ENCODE results near the gene TOM1L2.

TOM1L2 gene

DNA sequence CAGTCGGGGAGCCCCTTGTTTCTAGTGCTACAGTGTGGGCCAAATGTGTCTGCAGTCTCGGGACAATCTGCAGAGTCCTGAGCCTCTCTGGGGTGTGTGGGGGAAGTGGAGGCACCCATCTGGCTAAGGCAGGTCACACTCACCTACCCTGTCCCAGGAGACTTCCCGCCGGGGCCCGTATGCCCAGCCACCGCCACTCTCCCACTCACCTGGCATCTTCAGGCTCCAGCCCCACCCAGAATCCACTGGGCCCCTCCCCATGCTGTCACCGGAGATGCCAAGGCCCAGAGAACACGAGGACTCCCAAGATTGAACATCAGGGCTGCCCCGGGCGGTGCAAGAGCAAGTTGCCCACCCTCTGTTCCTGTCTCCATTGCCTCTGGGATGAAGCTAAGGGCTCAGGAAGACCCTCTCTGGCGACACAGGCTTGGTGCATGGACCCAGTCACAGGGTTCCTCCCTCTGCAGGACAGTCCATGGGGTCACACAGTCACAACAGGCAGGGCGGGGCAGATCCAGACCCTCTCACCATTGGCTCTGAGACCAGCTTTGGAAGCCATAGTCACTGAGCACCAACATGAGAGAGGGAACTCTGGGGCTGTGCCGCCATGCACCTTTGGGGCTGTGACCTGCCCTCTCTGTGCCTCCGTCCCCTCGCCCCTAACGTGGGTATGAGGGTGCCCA lies 173.5 kb downstream of the TOM1L2 start:
- DNase-seq: no peak

DNA sequence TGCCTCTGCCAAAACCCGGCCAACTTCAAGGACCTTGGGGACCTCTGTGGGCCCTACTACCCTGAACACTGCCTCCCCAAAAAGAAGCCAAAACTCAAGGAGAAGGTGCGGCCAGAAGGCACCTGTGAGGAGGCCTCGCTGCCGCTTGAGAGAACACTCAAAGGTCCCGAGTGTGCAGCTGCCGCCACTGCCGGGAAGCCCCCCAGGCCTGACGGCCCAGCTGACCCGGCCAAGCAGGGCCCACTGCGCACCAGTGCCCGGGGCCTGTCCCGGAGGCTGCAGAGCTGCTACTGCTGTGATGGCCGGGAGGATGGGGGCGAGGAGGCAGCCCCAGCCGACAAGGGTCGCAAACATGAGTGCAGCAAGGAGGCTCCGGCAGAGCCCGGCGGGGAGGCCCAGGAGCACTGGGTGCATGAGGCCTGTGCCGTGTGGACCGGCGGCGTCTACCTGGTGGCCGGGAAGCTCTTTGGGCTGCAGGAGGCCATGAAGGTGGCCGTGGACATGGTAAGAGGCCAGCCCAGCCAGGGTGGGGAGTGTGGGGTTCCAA lies 174.1 kb downstream of the TOM1L2 start:
- no peak for DNase-seq

DNA sequence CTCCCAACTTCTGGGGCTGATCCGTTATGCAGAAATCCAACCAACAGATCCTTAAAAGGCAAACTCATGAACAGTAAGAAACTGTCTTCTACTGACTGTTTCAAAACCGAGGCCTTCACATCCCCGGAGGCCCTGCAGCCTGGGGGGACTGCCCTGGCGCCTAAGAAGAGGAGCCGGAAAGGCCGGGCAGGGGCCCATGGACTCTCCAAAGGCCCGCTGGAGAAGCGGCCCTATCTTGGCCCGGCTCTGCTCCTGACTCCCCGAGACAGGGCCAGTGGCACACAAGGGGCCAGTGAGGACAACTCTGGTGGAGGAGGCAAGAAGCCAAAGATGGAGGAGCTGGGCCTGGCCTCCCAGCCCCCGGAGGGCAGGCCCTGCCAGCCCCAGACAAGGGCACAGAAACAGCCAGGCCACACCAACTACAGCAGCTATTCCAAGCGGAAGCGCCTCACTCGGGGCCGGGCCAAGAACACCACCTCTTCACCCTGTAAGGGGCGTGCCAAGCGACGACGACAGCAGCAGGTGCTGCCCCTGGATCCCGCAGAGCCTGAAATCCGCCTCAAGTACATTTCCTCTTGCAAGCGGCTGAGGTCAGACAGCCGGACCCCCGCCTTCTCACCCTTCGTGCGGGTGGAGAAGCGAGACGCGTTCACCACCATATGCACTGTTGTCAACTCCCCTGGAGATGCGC lies 174.9 kb downstream of the TOM1L2 start:
- DNase-seq: no peak

DNA sequence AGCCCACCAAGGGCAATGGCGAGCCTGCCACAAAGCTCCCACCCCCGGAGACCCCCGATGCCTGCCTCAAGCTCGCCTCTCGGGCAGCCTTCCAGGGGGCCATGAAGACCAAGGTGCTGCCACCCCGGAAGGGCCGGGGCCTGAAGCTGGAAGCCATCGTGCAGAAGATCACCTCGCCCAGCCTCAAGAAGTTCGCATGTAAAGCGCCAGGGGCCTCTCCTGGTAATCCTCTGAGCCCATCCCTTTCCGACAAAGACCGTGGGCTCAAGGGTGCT lies 175.5 kb downstream of the TOM1L2 start:
- DNase-seq: no peak

DNA sequence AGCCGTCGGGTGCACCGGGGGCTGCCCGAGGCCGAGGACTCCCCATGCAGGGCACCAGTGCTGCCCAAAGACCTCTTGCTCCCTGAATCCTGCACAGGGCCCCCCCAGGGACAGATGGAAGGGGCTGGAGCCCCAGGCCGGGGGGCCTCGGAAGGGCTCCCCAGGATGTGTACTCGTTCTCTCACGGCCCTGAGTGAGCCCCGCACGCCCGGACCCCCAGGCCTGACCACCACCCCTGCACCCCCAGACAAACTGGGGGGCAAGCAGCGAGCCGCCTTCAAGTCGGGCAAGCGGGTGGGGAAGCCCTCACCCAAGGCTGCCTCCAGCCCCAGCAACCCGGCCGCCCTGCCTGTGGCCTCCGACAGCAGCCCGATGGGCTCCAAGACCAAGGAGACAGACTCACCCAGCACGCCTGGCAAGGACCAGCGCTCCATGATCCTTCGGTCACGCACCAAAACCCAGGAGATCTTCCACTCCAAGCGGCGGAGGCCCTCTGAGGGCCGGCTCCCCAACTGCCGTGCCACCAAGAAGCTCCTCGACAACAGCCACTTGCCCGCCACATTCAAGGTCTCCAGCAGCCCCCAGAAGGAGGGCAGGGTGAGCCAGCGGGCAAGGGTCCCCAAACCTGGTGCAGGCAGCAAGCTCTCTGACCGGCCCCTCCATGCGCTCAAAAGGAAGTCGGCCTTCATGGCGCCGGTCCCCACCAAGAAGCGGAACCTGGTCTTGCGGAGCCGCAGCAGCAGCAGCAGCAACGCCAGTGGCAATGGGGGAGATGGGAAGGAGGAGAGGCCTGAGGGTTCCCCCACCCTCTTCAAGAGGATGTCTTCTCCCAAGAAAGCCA lies 176.0 kb downstream of the TOM1L2 start:
- DNase-seq: no peak

DNA sequence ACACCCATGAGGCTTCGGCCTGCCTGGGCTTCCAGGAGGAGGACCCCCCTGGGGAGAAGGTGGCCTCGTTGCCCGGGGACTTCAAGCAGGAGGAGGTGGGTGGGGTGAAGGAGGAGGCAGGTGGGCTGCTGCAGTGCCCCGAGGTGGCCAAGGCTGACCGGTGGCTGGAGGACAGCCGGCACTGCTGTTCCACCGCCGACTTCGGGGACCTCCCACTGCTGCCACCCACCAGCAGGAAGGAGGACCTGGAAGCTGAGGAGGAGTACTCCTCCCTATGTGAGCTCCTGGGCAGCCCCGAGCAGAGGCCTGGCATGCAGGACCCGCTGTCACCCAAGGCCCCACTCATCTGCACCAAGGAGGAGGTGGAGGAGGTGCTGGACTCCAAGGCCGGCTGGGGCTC lies 176.9 kb downstream of the TOM1L2 start:
- no peak for DNase-seq

DNA sequence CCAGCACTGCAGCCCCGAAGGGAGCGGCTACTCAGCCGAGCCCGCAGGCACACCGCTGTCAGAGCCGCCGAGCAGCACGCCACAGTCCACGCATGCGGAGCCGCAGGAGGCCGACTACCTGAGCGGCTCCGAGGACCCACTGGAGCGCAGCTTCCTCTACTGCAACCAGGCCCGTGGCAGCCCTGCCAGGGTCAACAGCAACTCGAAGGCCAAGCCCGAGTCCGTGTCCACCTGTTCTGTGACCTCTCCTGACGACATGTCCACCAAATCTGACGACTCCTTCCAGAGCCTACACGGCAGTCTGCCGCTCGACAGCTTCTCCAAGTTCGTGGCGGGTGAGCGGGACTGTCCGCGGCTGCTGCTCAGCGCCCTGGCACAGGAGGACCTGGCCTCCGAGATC lies 177.8 kb downstream of the TOM1L2 start:
- no peak for DNase-seq

Measured in activated naive CD4-positive, alpha-beta T cell (primary cell).